CD4-positive, CD25-positive, alpha-beta regulatory T cell (primary cell): ENCODE measurements around the gene SLCO6A1. TPM values are rescaled to one million over a fixed set of nuclear protein-coding genes. Genes with fewer than 3 reads are reported as not detected.

Source experiments
- ATAC-seq, 2 donors: fragments of 150-1000 bp; cut with Tn5 transposase; one replicate each; pipeline ENCODE4 v1.10.0; 2021; ENCODE audit warnings: low read depth in 2 of 2, moderate number of reproducible peaks in 2 of 2, moderate library complexity in 1 of 2
- DNase-seq, 3 donors: peaks; one replicate each; pipeline versions ENCODE4 v3.0.0 to v3.0.0-alpha.2; 2012 to 2022; ENCODE audit warnings: mixed read lengths in 1 of 3
- H3K27ac ChIP-seq: one replicate; pipeline ENCODE4 v1.7.0; 2013; ENCODE audit warnings: mild to moderate bottlenecking, low read length; ENCODE audit not compliant: insufficient read depth, poor library complexity, severe bottlenecking
- H3K27me3 ChIP-seq: one replicate; pipeline ENCODE4 v1.7.0; 2013; ENCODE audit warnings: low read length; ENCODE audit not compliant: control insufficient read depth, insufficient read depth
- H3K36me3 ChIP-seq: one replicate; pipeline ENCODE4 v1.7.0; 2013; ENCODE audit warnings: mild to moderate bottlenecking, low read length, moderate library complexity; ENCODE audit not compliant: control insufficient read depth, insufficient read depth
- H3K4me1 ChIP-seq: 2 replicates; pipeline ENCODE4 v1.7.0; 2013; ENCODE audit warnings: mild to moderate bottlenecking, low read length; ENCODE audit not compliant: insufficient read depth, control insufficient read depth, poor library complexity, severe bottlenecking
- H3K4me3 ChIP-seq: one replicate; pipeline ENCODE4 v1.7.0; 2013; ENCODE audit warnings: low read depth, mild to moderate bottlenecking, low read length, moderate library complexity
- H3K9me3 ChIP-seq, 2 experiments: 1 replicate in 1 of 2; 2 replicates in 1 of 2; pipeline ENCODE4 v1.7.0; 2013; ENCODE audit warnings: low read length in 2 of 2, mild to moderate bottlenecking in 1 of 2, moderate library complexity in 1 of 2; ENCODE audit not compliant: control insufficient read depth in 2 of 2
- H3K27ac Mint-ChIP-seq, 3 donors: one replicate each; pipeline ENCODE4 v1.8.0; 2020 to 2022; ENCODE audit warnings: mild to moderate bottlenecking in 3 of 3, mixed read lengths in 3 of 3, moderate library complexity in 2 of 3
- H3K27me3 Mint-ChIP-seq: one replicate; pipeline ENCODE4 v1.8.0; 2022; ENCODE audit warnings: mild to moderate bottlenecking, mixed read lengths
- H3K36me3 Mint-ChIP-seq: one replicate; pipeline ENCODE4 v1.8.0; 2020; ENCODE audit warnings: mixed read lengths
- H3K4me1 Mint-ChIP-seq, 4 donors: one replicate each; pipeline ENCODE4 v1.8.0; 2020 to 2022; ENCODE audit warnings: mixed read lengths in 4 of 4, mild to moderate bottlenecking in 1 of 4
- H3K4me3 Mint-ChIP-seq, 4 donors: one replicate each; pipeline ENCODE4 v1.8.0; 2020 to 2022; ENCODE audit warnings: mild to moderate bottlenecking in 4 of 4, mixed read lengths in 4 of 4, moderate library complexity in 3 of 4
- H3K9me3 Mint-ChIP-seq, 7 donors: one replicate each; pipeline ENCODE4 v1.8.0; 2020 to 2022; ENCODE audit warnings: mixed read lengths in 7 of 7, mild to moderate bottlenecking in 3 of 7, moderate library complexity in 2 of 7
- polyA plus RNA-seq, 4 donors: library from polyadenylated mRNA; unstranded; fragments of 300-500 nt; fragmentation: Illumina TruSeq; gene quantifications; one replicate each; pipeline ENCODE4 v1.2.3, GENCODE V29; 2021
- total RNA-seq: library from RNA; stranded (reverse); gene quantifications from one replicate; pipeline ENCODE4 v1.2.3, GENCODE V29; 2022

The SLCO6A1 gene, protein sequence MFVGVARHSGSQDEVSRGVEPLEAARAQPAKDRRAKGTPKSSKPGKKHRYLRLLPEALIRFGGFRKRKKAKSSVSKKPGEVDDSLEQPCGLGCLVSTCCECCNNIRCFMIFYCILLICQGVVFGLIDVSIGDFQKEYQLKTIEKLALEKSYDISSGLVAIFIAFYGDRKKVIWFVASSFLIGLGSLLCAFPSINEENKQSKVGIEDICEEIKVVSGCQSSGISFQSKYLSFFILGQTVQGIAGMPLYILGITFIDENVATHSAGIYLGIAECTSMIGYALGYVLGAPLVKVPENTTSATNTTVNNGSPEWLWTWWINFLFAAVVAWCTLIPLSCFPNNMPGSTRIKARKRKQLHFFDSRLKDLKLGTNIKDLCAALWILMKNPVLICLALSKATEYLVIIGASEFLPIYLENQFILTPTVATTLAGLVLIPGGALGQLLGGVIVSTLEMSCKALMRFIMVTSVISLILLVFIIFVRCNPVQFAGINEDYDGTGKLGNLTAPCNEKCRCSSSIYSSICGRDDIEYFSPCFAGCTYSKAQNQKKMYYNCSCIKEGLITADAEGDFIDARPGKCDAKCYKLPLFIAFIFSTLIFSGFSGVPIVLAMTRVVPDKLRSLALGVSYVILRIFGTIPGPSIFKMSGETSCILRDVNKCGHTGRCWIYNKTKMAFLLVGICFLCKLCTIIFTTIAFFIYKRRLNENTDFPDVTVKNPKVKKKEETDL
- total RNA-seq (not detected), polyA plus RNA-seq (not detected)

DNA sequence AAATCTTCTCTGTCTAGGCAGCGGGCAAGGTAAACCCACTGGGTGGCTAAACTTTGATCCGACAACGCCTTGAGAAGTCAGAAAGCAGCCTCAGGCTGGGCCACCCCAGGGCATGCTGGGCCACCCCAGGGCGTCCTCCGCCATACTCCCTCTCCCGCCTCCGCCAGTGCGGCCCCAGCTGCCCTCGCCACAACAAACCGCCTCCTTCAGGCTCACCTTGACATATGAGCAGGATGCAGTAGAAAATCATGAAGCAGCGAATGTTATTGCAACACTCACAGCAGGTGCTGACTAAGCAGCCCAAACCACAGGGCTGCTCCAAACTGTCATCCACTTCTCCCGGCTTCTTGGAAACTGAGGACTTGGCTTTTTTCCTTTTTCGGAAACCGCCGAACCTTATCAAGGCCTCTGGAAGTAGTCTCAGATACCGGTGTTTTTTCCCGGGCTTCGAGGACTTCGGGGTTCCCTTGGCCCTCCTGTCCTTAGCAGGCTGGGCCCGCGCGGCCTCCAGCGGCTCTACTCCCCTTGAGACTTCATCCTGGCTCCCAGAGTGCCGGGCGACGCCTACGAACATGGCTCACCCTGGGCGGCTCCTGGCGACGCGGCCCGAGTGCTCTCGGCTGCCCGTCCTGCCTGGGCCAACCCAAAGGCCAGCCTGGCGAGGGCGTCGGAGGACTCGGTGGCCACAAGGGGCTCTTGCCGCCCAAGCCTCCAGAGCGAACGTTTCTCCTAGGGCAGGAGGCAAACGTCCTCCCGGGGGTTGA lies at the start of gene SLCO6A1:
TSS of gene SLCO6A1 (minus strand) at position 731 of the 764 bp plus-strand sequence. CDS start at position 574, 157 bp downstream.
- DNase-seq: no peak
- H3K36me3 Mint-ChIP-seq: no peaks in the 10 kb centered on the region
- no peaks in the 10 kb centered on the region for H3K27me3 ChIP-seq
- H3K27me3 Mint-ChIP-seq: no peaks in the 10 kb centered on the region
- peaks cover 0 to 6% (median 0%) of the 10 kb centered on the region in 7 donors for H3K9me3 Mint-ChIP-seq
- ATAC-seq: no peak
- H3K36me3 ChIP-seq: no peaks in the 10 kb centered on the region
- no peaks in the 10 kb centered on the region for H3K4me1 Mint-ChIP-seq
- H3K4me3 Mint-ChIP-seq: no peak within 1 kb of the TSS
- H3K27ac Mint-ChIP-seq: no peak within 1 kb of the TSS
- no peaks in the 10 kb centered on the region for H3K4me1 ChIP-seq
- H3K27ac ChIP-seq: no peak within 1 kb of the TSS
- H3K9me3 ChIP-seq: no peaks in the 10 kb centered on the region
- H3K4me3 ChIP-seq: no peak within 1 kb of the TSS

DNA sequence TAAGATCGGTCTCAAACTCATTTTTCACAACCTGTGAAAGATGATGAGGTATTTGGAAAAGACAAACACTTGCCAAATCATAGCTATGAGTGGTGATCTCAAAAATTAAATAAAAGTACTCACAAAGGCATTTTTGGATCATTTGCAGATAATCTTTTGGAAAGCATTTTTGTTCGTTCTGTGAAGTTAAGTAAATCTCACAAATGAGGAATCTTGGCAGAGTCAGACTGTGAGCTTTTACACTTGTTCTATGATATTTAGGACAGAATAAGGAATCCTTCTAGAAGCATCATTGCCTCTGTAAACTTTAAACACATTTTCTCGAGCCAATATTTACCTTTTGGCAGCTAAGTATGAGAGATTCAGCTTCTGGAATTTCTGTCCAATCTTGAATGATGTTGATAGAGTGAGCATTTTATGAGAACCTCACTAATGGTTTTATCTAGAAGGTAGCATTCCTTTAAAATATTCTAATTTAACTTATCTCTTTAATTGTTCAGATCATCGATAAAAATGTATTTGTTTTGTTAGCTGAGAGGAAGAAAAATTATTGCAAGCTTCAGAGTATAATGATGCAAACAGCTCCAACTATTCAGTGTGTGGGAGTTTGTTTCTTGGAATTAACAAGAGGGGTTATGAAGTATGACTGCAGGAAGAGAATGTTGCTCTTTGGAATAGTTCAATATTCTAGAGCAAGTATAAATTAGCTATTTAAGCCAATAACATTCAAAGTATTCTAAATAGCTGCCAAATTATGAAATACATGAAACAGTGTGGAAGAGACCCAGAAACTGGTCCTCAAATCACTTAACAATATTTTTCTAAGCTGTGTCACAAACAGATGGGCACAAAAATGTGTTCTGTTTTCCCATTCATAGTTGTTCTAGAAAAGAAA lies 48.6 kb upstream of the SLCO6A1 start:
- DNase-seq: no peak
- H3K4me3 Mint-ChIP-seq: no peak overlapping the region
- Histone ChIP-seq H3K27ac (no peak overlapping the region), H3K36me3 (no peaks in the 10 kb centered on the region), H3K4me3 (no peak overlapping the region), H3K27me3 (no peaks in the 10 kb centered on the region), H3K4me1 (no peaks in the 10 kb centered on the region), H3K9me3 (no peaks in the 10 kb centered on the region)
- H3K27ac Mint-ChIP-seq: no peak overlapping the region
- no peaks in the 10 kb centered on the region for H3K36me3 Mint-ChIP-seq
- ATAC-seq: no peak
- no peaks in the 10 kb centered on the region for H3K4me1 Mint-ChIP-seq
- peaks cover 0 to 8% (median 2%) of the 10 kb centered on the region in 7 donors for H3K9me3 Mint-ChIP-seq
- peaks cover 13% of the 10 kb centered on the region for H3K27me3 Mint-ChIP-seq

DNA sequence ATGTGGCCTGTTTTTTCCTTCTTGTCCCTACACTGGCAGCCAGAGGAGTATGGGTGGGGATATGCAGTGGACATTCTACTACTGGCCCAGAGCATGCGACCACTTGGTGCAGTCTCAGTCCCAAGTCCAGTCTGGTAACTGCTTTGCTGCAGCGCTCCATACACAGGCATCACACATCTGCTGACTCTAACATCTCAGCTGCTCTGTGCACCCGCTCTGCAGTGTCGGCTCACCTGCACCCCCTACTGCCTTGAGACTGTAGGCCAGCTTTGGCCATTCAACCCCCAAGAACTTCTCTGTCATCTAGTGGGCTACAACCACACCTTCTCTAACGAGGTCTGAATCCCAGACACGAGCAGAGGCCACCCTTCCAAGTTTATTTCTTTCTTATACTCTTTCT lies 46.4 kb upstream of the SLCO6A1 start:
- DNase-seq (no peak), ATAC-seq (no peak)
- Mint-ChIP-seq H3K36me3 (no peaks in the 10 kb centered on the region), H3K4me1 (no peaks in the 10 kb centered on the region), H3K27ac (no peak overlapping the region), H3K4me3 (no peak overlapping the region), H3K9me3 (peaks cover 0 to 6% (median 0%) of the 10 kb centered on the region in 7 donors), H3K27me3 (peaks cover 9% of the 10 kb centered on the region)
- H3K9me3 ChIP-seq: no peaks in the 10 kb centered on the region
- no peaks in the 10 kb centered on the region for H3K36me3 ChIP-seq
- no peak overlapping the region for H3K4me3 ChIP-seq
- H3K27me3 ChIP-seq: peaks cover 3% of the 10 kb centered on the region
- no peaks in the 10 kb centered on the region for H3K4me1 ChIP-seq
- no peak overlapping the region for H3K27ac ChIP-seq

DNA sequence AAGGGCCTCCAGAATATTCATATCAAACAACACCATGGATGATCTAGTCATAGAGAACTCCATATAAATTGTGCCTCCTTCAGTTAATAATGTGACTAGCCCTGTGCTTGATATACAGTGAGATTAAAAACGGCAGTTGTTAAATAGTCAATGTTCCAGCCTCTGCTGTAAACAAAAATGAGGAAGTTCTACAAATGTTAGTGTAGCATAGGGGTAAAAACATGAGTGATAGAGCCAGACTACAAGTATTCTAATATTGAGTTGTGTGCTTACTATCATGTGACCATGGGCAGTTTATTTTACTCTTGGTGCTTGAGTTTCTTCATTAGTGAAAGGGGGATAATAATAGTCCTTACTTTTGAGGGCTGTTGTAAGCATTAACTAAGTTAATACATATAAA lies 43.3 kb upstream of the SLCO6A1 start:
- no peaks in the 10 kb centered on the region for H3K4me1 Mint-ChIP-seq
- H3K27ac Mint-ChIP-seq: no peak overlapping the region
- DNase-seq (no peak), ATAC-seq (no peak)
- H3K27me3 Mint-ChIP-seq: peaks cover 9% of the 10 kb centered on the region
- no peak overlapping the region for H3K4me3 ChIP-seq
- peaks cover 0 to 1% (median 0%) of the 10 kb centered on the region in 7 donors for H3K9me3 Mint-ChIP-seq
- H3K36me3 ChIP-seq: no peaks in the 10 kb centered on the region
- no peaks in the 10 kb centered on the region for H3K9me3 ChIP-seq
- no peak overlapping the region for H3K27ac ChIP-seq
- H3K27me3 ChIP-seq: peaks cover 5% of the 10 kb centered on the region
- H3K36me3 Mint-ChIP-seq: no peaks in the 10 kb centered on the region
- H3K4me3 Mint-ChIP-seq: no peak overlapping the region
- H3K4me1 ChIP-seq: no peaks in the 10 kb centered on the region

DNA sequence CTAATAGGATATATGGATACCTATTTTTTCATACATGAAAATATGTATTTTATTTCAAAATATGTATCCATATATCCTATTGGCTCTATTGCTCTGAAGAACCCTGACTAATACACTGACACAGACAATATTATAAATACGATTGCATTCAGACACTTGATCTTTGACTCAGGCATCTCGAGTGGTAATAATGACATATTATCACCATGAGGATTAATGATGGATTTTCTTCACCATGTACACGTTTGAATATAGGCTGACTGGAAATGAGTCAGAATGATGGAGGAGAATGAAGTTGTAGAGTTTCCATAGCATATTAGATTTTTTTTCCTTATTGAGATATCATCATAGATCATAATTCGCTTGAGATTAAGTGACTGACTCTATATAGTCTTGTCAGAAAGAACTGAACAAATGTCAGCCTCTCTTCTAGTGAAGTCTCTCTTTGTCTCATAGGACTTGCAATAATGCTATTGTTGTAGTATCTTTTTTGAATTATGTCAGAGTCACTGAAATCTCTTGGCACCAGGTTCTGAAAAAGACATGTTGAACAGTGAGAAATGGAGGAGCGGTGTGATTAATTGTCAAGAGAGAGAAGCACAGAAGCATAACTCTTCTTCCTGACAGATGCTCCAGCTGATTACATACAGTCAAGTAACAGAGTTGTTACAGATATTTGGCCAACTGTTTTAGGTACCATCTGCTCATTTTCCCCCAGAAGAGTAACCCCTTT lies 41.4 kb upstream of the SLCO6A1 start:
- H3K36me3 ChIP-seq: no peaks in the 10 kb centered on the region
- Mint-ChIP-seq H3K36me3 (no peaks in the 10 kb centered on the region), H3K27ac (no peak overlapping the region), H3K27me3 (peaks cover 9% of the 10 kb centered on the region), H3K4me1 (no peaks in the 10 kb centered on the region), H3K9me3 (peaks cover 0 to 1% (median 0%) of the 10 kb centered on the region in 7 donors), H3K4me3 (no peak overlapping the region)
- no peaks in the 10 kb centered on the region for H3K4me1 ChIP-seq
- H3K4me3 ChIP-seq: no peak overlapping the region
- H3K27ac ChIP-seq: no peak overlapping the region
- H3K9me3 ChIP-seq: no peaks in the 10 kb centered on the region
- H3K27me3 ChIP-seq: peaks cover 5% of the 10 kb centered on the region
- DNase-seq (no peak), ATAC-seq (no peak)

DNA sequence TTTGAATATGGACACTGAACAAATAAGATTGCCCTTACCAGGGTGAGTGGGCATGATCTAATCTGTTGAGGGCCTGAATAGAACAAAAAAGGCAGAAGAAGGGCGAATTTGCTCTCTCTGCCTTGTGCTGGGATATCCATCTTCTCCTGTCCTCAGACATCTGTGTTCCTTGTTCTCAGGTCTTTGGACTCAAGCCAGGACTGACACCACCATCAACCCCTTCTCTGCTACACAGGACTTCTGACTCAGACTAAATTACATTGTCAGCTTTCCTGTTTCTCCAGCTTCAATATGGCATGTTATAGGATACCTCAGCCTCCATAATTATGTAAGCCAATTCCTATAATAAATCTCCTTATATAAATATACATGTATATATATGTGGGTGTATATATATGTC lies 40.8 kb upstream of the SLCO6A1 start:
- no peak overlapping the region for H3K4me3 ChIP-seq
- DNase-seq (no peak), ATAC-seq (no peak)
- H3K4me1 ChIP-seq: no peaks in the 10 kb centered on the region
- no peak overlapping the region for H3K27ac ChIP-seq
- Mint-ChIP-seq H3K27ac (no peak overlapping the region), H3K36me3 (no peaks in the 10 kb centered on the region), H3K4me1 (no peaks in the 10 kb centered on the region), H3K4me3 (no peak overlapping the region), H3K27me3 (peaks cover 9% of the 10 kb centered on the region), H3K9me3 (peaks cover 0 to 1% (median 0%) of the 10 kb centered on the region in 7 donors)
- peaks cover 5% of the 10 kb centered on the region for H3K27me3 ChIP-seq
- H3K9me3 ChIP-seq: no peaks in the 10 kb centered on the region
- H3K36me3 ChIP-seq: no peaks in the 10 kb centered on the region
